MCF 10A (cell line): ENCODE data around the gene LIPK. TPM values are rescaled to one million over a fixed set of nuclear protein-coding genes. Genes with fewer than 3 reads are reported as not detected.
A peak's percentile ranks its signal among the peaks of the same experiment; 100 is the strongest.
"Not testable (repeated sequence)": the region's sequence is repeated elsewhere in the genome, so short reads cannot be mapped to it uniquely, and the experiment has no call there.

Source experiments
- BruUV-seq: library from RNA; stranded (reverse); fragments of 400-500 nt; replicated peaks from 2 replicates; lab custom pipeline; 2021; lab: Mats Ljungman, UMichigan
- CTCF ChIA-PET: fragments of 300-600 bp; sonication (Branson Sonifier 250); formaldehyde crosslinking; extraction: SDS; loops from one replicate; lab custom pipeline; 2021; ENCODE audit warnings: antibody characterized with exemption, inconsistent platforms; lab: Yijun Ruan, JAX
- POLR2A ChIA-PET: fragments of 300-600, 350-650 bp; sonication (Branson Sonifier 250); formaldehyde crosslinking; extraction: SDS; loops from one replicate; lab custom pipeline; 2020; ENCODE audit warnings: antibody characterized with exemption, inconsistent platforms; lab: Yijun Ruan, JAX
- DNase-seq: peaks from one replicate; pipeline ENCODE4 v3.0.0-alpha.2; 2018; ENCODE audit not compliant: unreplicated experiment
- H3K27ac Mint-ChIP-seq: one replicate; pipeline ENCODE4 v1.8.0; 2022; ENCODE audit warnings: mild to moderate bottlenecking, low read depth, mixed read lengths; ENCODE audit not compliant: unreplicated experiment
- H3K27me3 Mint-ChIP-seq: one replicate; pipeline ENCODE4 v1.8.0; 2022; ENCODE audit warnings: mixed read lengths; ENCODE audit not compliant: insufficient read depth, unreplicated experiment
- H3K36me3 Mint-ChIP-seq: one replicate; pipeline ENCODE4 v1.8.0; 2022; ENCODE audit warnings: mild to moderate bottlenecking, moderate library complexity, mixed read lengths; ENCODE audit not compliant: insufficient read depth, unreplicated experiment
- H3K4me1 Mint-ChIP-seq: one replicate; pipeline ENCODE4 v1.8.0; 2022; ENCODE audit warnings: mixed read lengths; ENCODE audit not compliant: insufficient read depth, unreplicated experiment
- H3K4me3 Mint-ChIP-seq: one replicate; pipeline ENCODE4 v1.8.0; 2022; ENCODE audit warnings: mild to moderate bottlenecking, moderate library complexity, mixed read lengths; ENCODE audit not compliant: unreplicated experiment
- H3K9me3 Mint-ChIP-seq: one replicate; pipeline ENCODE4 v1.8.0; 2022; ENCODE audit warnings: mixed read lengths; ENCODE audit not compliant: unreplicated experiment
- CTCF ChIP-seq: fragments of 200-600 bp; IDR thresholded peaks from one replicate; pipeline ENCODE4 v1.8.0; 2022; ENCODE audit warnings: antibody characterized with exemption, mild to moderate bottlenecking; ENCODE audit not compliant: unreplicated experiment
- intact Hi-C: fragments of 100-400 bp; cut with micrococcal nuclease; formaldehyde crosslinking; loops from 2 replicates; pipeline ENCODE4 v1.14.1; 2022
- total RNA-seq: library from RNA; stranded (reverse); gene quantifications from 2 replicates; pipeline ENCODE4 v1.2.3, GENCODE V29; 2022

The LIPK gene
- total RNA-seq, 1 experiment from 2014 or later, result not detected

GRCh38 chr10:88693392-88694020 lies 12.5 kb upstream of the LIPK start:
- Mint-ChIP-seq H3K4me1 (no peaks in the 10 kb centered on the region), H3K27me3 (no peaks in the 10 kb centered on the region), H3K36me3 (no peaks in the 10 kb centered on the region), H3K27ac (no peak overlapping the region), H3K9me3 (no peaks in the 10 kb centered on the region), H3K4me3 (no peak overlapping the region)
- intact Hi-C loops, result loop anchor here (1.0 kb wide), 1 partner anchor 117 kb away; no protein-coding TSS in a partner anchor
- peak; percentile 27 for DNase-seq
- POLR2A ChIA-PET, result interaction anchor here (0.7 to 1.1 kb wide), 4 partner anchors 19 to 303 kb away, joined by 3 read pairs; no protein-coding TSS in a partner anchor
- BruUV-seq, result no TSS peak
- TF ChIP-seq CTCF, result peak; percentile 24
- CTCF ChIA-PET, result interaction anchor here (0.6 to 3.5 kb wide), 11 partner anchors 8 to 143 kb away, joined by 3 to 47 read pairs (median 3); partner anchors contain the start of gene LIPK

DNA sequence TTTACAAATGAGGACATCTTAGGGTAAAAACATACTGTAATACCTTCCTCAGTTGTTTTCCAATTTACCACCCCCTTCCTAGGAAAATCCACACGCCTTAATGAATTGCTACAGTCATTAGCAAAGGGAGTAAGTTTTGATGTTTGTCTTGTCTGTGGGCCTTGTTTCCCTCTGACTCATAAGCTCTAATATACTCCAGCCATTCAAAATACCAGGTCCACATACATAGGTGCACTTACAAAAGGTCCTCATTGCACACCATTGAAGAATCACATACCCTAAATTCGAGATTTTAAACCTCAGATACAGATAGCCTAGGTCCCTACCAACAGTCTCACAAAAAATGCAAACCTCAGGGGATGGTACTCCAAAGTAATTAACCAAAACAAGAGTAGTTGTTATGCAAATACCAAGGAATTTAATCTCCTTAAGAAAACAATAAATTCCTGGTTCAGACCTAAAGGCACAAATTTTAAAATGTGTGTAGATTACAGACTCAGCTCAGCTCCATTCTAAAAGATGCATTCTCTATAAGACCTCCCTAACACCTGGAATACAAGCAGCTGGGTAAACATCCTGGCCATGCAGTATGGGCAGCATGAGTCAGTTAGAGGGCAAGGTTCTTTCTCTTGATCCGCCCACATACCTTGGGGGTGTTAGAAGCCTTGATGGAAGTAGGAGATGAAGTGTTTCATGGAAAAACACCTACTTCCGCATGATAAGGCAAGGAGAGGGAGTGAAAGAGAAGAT lies 3.0 kb upstream of the LIPK start:
- ChIA-PET POLR2A (interaction anchor here (0.7 kb wide), 1 partner anchor 551 kb away, joined by 3 read pairs; no protein-coding TSS in a partner anchor), CTCF (interaction anchor here (0.6 to 0.9 kb wide), 3 partner anchors 16 to 108 kb away, joined by 3 read pairs; no protein-coding TSS in a partner anchor)
- TF ChIP-seq CTCF, result no peak
- no TSS peak for BruUV-seq
- H3K4me1 Mint-ChIP-seq, result peaks cover 18% of the 10 kb centered on the region
- H3K27ac Mint-ChIP-seq, result peak overlapping the region; percentile 35
- intact Hi-C loops, result no loop called here
- no peaks in the 10 kb centered on the region for H3K36me3 Mint-ChIP-seq
- H3K9me3 Mint-ChIP-seq, result no peaks in the 10 kb centered on the region
- peak; percentile 69 for DNase-seq
- no peak overlapping the region for H3K4me3 Mint-ChIP-seq
- no peaks in the 10 kb centered on the region for H3K27me3 Mint-ChIP-seq

DNA sequence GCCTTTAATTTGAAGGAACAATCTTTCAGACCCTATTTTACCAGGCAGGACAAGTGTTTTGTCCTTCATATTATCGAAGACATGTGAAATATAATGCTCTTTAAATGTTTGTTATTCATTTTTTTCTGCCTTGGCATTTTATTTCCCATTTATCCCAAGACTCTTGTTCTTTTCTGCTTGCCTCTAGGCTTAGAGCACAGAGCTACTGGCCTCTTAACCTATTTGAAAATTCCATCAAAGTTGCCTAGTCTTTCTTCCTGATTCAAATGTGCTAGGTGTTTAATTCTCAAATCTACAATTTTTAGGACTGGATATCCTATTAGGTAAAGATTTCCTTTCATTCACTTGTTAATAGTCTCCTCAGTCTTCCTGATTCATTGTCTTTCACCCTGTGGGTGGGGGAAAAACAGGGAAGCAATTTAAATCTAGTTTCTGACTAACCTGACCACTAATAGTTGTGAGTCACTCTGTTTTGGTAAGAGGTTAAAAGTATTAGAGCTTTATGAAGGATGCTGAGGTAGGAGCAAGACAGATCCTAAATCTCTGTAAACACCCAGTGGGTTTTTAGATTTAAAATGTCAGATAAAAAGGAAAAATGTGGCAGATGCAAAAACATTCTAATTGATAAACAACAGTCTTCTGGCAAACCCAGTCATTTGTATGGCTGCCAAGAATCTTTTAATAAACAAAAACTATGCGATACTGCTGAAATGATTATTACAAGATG lies 1.5 kb downstream of the LIPK start:
- POLR2A ChIA-PET, result interaction anchor here (0.6 to 1.3 kb wide), 5 partner anchors 18 to 1420 kb away, joined by 3 read pairs; no protein-coding TSS in a partner anchor
- CTCF ChIA-PET, result interaction anchor here (0.6 to 1.7 kb wide), 3 partner anchors 14 to 129 kb away, joined by 3 to 6 read pairs (median 3); no protein-coding TSS in a partner anchor
- Mint-ChIP-seq H3K9me3 (no peaks in the 10 kb centered on the region), H3K4me3 (no peak overlapping the region), H3K27me3 (no peaks in the 10 kb centered on the region), H3K4me1 (peaks cover 24% of the 10 kb centered on the region), H3K36me3 (no peaks in the 10 kb centered on the region), H3K27ac (peak overlapping the region; percentile 54)
- intact Hi-C loops, result no loop called here
- no TSS peak for BruUV-seq
- peak; percentile 80 for DNase-seq
- no peak for TF ChIP-seq CTCF

GRCh38 chr10:88709361-88709760 lies 3.3 kb downstream of the LIPK start:
- intact Hi-C loops, CTCF ChIA-PET, H3K4me3 Mint-ChIP-seq, DNase-seq, H3K9me3 Mint-ChIP-seq, H3K36me3 Mint-ChIP-seq, BruUV-seq, H3K27ac Mint-ChIP-seq, POLR2A ChIA-PET, H3K27me3 Mint-ChIP-seq: not testable (repeated sequence)
- peaks cover 16% of the 10 kb centered on the region for H3K4me1 Mint-ChIP-seq
